Stimulated activated CD4-positive, alpha-beta T cell treated with anti-CD3 and anti-CD28 coated beads, Interleukin-2, amount 100 ng/mL, for 24 hours (primary cell): ENCODE results near the gene AGA.

Experiments
- DNase-seq, 2 donors: peaks; one replicate each; pipeline ENCODE4 v3.0.0-alpha.2; 2020

Gene AGA

DNA sequence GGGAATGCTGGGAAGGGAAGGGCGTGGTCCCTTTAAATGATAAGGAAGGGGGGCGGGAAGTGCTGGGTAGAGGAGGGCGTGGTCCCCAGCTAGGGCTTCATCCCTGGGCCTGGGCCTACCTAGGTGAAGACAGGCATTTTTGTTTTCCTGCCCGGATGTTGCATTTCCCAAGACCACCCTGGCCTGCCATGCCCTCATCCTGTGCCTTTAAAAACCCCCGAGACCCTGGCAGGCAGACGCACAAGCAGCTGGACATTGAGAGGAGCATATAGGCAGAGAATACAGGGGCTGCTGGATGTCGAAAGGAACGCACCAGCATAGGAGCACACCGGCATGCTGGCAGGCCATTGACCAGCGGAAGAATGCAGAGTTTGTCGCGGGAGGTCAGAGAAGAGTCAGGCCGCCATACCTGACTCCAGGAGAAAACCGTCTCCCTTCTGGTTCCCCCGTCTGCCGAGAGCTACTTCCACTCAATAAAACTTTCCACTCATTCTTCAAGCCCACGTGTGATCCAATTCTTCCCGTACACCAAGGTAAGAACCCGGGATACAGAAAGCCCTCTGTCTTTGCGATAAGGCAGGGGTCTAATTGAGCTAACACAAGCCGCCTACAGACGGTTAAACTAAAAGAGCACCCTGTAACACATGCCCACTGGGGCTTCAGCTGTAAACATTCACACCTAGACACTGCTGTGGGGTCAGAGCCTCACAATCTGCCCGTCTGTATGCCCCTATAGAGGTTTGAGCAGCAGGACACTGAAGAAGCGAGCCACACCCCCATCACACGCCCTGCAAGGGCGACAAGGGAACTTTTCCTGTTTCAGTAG is 2.9 kb upstream of the AGA start:
- no peak for DNase-seq

DNA sequence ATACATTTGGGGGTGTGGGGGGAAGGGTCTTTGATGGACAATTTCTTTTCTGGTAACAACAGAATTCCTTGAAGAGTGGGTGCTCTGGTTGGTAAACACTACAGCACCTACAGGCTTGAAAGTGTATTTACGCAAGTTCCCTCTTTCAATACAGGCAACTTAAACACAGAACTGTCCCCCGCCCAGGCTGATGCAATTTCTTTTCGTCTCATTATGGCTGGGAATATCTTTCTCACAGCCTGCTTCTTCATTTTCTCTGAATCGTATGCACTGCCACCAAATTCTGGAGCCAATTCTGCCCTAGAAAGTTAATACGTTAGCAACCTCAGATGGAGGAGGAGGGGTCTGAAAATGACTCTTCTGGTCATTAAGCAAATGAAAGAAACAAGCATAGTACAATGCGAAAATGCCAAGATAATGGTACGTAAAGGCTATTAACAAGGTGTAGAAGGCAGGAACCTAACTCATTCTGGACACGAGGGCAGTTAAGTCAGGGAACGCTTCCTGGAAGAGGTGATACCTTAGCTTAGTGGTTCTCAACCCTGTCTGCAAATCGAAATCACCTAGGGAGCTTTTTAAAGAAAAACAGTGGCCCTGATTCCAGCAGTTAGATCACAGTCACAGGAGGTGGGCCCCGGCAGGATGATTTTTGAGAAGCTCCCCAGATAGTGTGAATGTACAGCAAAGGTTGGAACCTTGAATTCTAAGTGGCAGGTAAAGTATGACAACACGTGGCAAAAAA is 1.0 kb downstream of the AGA start:
- peak; percentile 17 to 23 for DNase-seq

DNA sequence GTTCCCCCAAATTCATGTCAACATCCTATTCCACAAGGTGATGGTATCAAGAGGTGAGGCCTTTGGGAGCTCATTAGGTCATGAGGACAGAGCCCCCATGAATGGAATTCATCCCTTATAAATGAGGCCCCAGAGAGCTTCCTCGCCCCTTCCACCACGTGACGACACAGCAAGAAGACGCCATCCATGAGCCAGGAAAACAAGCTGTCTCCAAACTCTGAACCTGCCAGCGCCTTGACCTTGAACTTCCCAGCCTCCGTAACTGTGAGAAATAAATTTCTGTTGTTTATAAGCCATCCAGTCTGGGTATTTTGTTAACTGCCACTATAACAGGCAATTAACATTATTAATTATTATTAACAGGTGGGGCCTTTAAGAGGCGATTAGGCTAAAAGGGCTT is 5.8 kb downstream of the AGA start:
- no peak for DNase-seq

DNA sequence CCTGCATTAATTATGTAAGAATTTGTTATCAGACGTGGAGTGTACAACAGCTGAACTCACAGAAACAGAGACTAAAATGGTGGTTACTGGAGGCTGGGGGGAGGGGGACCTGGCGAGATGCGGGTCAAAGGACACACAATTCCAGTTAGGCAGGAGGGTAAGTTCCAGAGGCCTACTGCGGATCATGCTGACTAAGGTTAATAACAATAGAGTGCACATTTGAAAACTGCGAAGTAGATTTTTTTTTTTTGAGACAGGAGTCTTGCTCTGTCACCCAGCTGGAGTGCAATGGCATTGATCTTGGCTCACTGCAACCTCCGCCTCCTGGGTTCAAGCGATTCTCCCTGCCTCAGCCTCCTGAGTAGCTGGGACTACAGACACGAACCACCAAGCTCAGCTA is 7.6 kb downstream of the AGA start:
- no peak for DNase-seq

DNA sequence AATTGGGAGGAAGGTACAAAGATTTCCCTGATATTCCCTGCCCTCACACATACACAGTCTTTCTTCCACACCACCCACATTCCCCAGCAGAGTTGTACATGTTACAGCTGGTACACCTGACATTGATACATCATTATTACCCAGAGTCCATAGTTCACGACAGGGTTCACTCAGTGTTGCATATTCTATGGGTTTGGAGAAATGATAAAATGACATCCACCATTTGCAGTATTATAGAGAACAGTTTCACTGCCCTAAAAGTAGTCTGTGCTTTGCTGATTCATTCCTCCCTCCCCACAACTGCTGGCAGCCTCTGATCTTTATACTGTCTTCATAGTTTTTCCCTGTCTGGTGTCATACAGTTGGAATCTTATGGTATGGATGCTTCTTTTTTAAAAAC is 15.0 kb downstream of the AGA start:
- no peak for DNase-seq

DNA sequence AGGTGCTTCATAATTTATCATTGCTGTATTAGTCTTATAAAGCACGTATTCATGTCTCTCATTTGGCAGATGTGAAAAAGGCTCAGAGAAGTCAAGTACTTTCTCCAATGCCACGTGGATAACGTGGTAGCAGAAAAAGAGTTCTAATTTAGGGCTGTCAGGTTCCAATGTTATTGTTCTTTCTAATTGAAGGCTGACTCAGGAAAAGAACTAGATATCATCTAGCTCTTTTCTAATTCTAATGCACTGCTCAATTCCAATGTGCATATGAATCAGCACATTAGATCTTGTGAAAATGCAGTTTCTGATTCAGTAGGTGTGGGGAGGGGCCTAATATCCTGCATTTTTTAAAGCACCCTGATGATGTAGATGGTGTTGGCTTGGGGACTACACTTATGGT is 22.8 kb downstream of the AGA start:
- DNase-seq, result no peak

DNA sequence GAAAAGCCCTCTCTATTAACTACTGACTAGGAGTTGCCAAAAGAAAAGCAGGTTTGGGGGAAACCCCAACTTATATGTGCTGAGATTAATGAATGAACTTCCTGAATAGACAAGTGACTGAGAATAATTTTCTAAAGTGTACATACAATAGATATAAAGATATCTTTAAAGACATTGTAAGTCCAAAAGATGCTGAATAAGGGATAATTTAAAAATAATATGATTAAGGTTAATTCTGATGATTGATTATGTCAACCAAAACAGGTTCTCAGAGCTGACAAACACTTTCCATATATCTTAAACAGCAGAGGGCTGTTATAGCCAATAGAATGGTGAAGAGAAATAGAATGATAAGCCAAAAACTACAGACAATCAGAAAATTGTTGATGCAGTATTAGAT is 28.6 kb downstream of the AGA start:
- no peak for DNase-seq

DNA sequence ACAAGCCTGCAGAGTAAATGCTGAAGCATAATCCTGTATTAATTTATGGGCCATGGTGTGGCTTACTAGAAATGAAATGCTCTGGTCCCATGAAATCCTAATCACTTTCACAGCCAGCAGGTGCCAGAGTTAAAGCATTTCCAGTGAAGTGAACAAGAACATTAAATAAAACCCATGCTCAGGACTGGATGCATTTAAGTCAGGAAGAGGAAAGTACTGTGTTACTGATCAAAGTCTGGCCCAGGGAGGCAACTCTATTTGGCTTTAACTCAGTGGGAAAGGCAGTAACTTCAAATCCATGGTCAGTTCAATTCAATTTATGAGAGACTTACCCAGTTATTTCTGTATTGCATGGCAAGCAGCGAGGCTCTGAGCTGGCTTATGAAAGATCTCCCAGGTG is 29.2 kb downstream of the AGA start:
- no peak for DNase-seq

DNA sequence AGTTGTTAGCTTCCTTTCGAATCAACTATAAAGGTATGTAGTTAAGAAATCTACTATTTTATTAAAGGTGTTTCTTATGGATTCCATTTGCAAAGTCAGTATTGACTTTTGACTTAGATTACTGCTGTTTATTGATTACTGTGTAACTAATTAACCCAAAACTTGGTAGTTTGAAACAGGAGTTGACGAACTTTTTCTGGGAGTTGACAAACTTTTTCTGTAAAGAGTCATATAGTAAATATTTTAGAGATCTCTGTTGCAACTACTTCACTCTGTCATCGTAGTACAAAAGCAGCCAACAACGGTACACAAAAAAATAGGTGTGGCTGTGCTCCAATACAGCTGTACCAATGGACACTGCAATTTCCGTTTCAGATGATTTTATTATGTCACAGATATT is 30.2 kb downstream of the AGA start:
- DNase-seq, result no peak

DNA sequence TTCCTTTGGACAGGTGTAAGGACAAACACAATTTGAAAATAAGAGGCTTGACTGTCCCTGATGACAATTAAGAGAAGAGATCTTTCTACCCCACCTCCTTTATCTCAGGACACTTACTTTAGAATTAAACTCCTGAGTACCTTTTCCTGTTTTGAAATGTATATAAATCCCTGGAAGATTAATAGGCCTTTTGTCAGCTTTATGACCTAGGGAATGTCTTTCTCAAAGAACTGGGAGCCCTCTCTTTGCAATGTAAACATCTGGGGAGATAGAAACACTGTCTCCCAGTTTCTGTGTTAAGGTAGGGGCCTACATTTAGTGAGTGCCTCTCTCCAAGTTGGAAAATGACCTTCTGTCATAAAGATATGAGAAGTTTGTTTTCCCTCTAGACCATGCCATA is 31.7 kb downstream of the AGA start:
- DNase-seq, result no peak

DNA sequence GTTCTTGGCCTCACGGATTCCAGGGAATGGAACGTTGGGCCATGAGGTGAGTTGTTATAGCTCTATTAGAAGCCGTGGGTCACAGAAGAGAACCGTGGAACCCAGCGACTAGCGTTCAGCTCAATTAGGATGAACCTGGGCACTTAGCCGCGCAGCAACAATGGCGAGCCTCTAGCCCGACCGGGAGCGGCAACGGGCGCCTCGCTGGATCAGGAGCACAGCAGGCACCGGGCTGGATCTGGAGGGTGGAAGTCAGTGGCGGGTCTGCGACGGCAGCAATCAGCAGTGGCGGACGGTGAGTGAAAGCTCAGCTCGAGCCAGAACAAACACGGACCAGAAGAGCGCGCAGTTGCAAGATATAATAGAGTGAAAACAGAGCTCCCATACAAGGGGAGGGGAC is 34.2 kb downstream of the AGA start:
- no peak for DNase-seq

DNA sequence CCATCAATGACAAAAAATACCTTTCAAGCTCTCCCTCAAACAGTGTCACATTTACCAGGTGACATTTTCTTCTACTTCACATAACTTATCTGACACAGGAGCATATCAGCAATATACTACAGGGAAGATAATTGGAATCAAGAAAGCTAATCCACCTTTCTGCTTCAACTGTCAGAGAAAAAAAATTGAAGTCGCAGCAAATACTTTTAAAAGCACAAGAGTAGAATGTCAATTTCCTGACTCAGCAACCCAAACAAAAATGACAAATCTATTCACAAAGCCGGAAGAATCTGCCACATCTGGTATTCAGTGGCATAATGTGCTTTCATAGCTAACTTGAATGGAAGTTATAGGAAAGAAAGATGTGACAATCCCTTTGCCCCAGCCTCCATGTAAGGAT is 36.7 kb downstream of the AGA start:
- no peak for DNase-seq

DNA sequence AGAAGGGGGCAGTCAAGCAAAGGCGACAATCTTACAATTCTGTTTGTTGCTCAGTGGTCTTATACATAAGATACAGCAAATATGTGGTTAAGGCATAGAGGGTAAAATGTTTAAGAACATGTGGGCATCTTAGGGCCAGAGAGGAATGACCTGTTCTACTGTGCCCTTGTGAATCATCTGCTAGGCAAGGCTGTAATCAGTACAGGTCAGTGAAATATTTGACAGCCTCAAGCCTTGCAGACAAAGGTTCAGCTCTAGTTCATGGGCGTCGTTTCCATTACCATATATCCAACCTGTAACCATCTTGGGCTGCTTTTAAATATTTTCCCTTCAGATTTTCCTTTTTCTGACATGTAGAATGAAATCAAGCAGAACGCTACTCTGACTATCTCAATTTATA is 37.3 kb downstream of the AGA start:
- DNase-seq, result no peak

DNA sequence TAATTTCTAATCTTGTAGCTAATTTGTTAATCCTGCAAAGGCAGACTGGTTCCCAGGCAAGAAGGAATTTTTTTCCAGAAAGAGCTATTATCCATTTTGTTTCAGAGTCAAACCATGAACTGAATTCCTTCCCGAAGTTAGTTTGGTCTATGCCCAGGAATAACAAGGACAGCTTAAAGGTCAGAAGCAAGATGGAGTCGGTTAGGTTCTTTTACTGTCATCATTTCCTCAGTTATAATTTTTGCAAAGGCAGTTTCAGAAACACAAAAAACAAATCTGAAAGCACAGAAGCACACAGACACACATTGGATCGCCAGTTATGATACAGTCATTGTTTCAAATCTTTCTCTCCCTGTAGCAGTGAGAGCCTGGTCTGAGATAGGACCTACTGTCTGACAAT is 37.9 kb downstream of the AGA start:
- DNase-seq, result no peak

DNA sequence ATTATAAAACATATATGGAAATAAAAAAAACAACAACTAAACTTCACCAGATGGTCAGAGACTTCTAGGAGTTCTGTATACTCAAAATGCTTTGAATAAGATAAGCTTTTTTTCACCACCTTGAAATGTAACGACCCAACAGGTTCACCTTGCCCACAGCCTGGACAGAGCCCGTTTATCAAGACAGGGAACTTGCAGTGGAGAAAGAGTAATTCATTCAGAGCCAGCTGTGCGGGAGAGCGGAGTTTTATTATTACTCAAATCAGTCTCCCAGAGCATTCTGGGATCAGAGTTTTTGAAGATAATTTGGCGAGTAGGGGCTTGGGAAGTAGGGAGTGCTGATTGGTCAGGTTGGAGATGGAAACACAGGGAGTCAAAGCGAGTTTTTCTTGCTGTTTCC is 38.5 kb downstream of the AGA start:
- DNase-seq, result no peak

DNA sequence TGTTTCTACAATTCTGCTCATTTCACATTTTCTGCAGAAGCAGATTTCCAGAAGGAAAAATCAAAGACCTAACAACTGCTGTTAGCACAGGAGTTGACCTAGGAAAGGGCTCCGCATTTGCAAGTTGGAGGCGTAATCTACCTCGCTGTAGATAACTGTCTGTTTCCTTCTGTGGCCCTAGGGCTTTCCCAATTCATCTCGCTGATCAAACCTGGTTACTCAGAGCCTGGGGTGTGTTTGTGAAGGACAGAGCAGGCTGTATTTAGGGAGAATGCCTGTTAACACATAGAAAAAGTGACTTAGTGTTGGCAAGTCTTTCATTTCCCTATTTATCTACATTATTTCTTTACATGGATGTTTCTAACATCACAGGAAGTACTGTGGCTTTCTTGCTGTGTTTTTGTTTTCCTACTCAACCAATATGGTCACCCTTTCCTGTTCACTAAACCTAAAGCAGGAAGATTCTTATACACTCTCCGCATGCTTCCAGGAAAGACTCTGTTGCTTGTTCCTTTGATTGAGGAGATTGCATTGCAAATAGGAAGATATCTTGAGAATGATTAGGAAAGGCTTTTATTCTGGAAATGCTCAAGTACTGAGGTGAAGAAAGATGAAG is 40.5 kb downstream of the AGA start:
- DNase-seq, result no peak

DNA sequence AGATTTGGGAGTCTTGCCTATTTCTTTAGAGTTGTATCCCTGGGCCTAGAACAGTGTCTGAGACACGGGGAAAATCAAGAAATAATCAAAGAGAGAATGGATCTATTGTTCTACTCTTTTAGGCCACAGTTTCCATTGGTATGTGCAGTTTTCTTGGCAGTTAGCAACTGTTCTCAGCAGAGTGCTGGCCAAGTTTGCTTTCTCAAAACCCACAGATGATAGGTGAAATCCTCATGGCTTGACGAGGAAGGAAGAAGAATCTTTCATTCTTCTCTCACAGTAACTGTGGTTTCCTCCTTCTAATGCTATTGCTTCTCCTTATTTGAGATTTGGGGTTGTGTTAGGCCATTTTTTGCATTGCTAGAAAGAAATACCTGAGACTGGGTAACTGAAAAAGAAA is 42.2 kb downstream of the AGA start:
- no peak for DNase-seq

DNA sequence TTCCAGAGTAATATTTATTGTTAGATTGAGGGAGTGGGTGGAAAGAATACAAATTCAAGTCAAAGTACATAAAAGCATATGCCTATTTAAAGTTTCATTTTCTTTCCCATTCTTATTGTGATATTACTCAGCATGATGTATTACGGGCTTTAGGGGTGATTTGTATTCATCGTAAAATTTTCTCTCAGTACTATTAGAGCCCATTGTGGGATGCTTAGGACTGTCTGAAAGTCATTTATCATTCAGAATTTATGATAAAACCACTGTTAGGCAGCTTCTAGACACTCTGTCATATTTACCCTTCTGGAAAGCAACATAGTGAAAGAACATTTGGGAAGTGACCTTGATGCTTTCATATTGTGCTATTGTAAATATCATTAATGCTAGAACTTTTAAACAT is 45.9 kb downstream of the AGA start:
- no peak for DNase-seq

DNA sequence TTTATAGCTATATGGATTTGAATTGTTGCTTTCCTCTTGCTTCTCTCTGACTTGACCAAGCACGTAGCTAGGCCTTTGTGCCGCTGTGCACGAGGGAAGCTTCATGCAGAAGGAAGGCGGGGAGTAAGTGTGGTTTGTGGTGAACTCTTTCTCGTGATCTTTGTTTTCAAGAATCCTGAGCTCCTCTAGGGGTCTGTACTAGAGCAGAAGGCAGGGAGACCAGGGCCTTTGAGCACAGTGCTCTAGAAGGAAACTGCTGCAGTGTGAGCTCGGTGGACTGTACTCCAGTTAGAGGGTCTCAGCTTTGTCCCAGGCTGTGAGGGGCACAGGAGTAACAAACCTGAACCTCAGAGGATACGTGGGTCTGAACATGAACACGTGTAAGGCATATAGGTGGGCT is 49.0 kb downstream of the AGA start:
- no peak for DNase-seq

DNA sequence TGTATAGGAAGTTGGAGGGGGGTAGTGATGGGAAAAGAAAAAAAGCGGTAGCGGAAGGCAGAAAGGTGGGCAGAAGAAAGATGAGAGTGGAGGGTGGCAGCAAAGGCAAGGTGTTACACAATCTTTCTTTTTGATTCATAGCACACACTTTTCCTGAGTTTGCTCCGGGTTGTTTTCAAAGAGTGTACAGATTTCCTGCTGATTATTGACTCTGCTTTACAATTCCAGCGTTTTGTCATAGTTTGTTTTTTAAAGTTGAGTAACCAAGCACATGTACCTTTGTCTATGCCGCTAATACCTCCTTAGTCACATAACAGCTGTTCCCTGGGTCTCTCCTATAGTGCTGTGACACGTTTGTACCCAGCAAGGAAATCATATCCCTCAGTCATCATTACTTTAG is 50.3 kb downstream of the AGA start:
- DNase-seq, result no peak

DNA sequence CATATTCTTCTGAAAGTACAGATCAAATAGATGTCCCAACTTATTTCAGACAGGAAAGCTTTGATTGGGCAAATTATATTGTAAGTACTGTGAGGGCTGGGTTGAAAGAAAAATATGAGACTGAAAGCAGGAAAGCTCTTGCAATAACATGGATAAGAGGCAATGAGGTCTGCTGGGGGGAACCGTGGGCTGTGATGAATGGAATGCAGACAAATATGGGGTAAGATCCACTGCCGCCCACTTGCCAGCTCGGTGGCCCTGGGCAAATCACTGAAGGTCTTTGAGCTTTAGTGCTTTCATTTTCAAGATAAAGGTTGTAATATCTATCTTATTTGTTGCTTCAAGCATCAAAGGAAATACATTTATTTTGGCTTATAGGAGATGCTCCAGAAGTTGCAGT is 51.0 kb downstream of the AGA start:
- DNase-seq, result no peak

DNA sequence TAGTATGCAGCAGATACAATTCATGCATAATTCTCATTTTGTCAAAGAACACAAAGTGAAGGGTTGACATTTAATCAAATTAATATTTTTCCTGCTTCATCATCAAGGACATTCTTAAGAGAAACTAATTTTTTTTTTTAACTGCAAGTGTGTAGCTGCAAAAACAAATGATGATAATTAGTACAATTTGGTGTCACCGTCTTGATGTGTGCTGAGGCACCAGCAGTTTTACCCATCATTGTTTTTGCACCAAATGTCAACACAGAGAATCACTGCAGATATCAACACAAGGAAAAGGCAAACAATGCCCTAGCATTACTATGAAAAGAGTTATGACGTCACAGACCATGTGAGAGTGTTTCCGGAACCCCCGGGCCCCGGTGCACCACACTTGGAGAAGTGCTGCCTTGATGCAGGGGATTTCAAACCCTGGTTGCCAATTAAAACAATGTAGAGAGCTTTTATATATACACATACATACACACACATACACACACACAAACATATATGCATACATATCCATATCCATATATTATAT is 55.9 kb downstream of the AGA start:
- DNase-seq, result no peak

DNA sequence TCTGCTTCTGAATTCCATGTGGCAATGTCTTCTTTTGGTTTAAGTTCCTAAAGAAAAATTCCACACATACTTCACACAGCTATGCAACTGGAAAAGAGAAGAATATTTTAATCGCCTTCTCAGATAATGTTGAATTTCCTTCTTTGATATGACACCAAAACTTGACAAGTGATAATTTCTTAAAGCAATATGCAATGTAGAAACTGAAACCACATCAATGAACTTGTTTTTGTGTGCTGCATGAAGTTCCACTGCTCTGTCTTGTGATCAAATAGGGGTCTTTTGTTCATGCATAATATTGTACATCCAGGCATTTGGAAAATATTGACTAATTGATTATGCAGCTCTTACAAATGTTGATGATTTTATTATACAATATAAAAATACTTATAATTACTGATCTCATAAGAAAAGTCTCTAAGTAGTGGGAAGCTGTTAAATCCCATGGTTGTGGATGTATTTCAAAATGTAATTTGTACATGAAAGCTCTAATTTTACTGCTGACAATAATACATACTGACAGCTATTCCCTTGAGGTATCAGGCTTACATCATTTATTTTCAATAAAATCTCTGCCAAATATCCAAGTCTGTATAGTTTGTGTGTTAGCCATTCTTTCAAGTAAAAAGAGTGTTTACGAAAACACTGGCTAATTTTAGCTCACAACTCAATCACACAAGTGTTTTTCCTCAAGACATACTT is 56.5 kb downstream of the AGA start:
- DNase-seq, result no peak
